Mesodermal cell (in vitro differentiated cells): Measurements from ENCODE around the gene CFHR5. TPM values are rescaled to one million over a fixed set of nuclear protein-coding genes. Genes with fewer than 3 reads are reported as not detected.
"Not testable (repeated sequence)": the region's sequence is repeated elsewhere in the genome, so short reads cannot be mapped to it uniquely, and the experiment has no call there.

Experiments
- H3K27ac ChIP-seq: 2 replicates; pipeline ENCODE4 v1.7.0; 2013; ENCODE audit warnings: mild to moderate bottlenecking, low read depth, low read length, moderate library complexity; ENCODE audit not compliant: severe bottlenecking
- H3K36me3 ChIP-seq: 2 replicates; pipeline ENCODE4 v1.7.1; 2013; ENCODE audit warnings: mild to moderate bottlenecking, low read length, moderate library complexity; ENCODE audit not compliant: control insufficient read depth, insufficient read depth
- H3K4me1 ChIP-seq: one replicate; pipeline ENCODE4 v1.7.1; 2013; ENCODE audit warnings: mild to moderate bottlenecking, low read length; ENCODE audit not compliant: insufficient read depth, control insufficient read depth, poor library complexity, severe bottlenecking
- H3K4me3 ChIP-seq: 2 replicates; pipeline ENCODE4 v1.7.0; 2013; ENCODE audit warnings: low read length, control low read depth, mild to moderate bottlenecking; ENCODE audit not compliant: insufficient read depth, poor library complexity, severe bottlenecking; ENCODE audit errors: extremely low read depth
- H3K9me3 ChIP-seq: 2 replicates; pipeline ENCODE4 v1.7.1; 2013; ENCODE audit warnings: mild to moderate bottlenecking, low read length, moderate library complexity; ENCODE audit not compliant: control insufficient read depth
- WGBS, 2 experiments: methylation state at CpG; one replicate each; pipeline ENCODE4 v1.1.5; 2013; ENCODE audit warnings: missing lambda C conversion rate in 2 of 2; ENCODE audit not compliant: insufficient coverage in 2 of 2; 5-methylcytosine and 5-hydroxymethylcytosine counted together
- polyA plus RNA-seq, 2 experiments: library from polyadenylated mRNA; stranded (reverse); fragments of 50-300 nt; gene quantifications; one replicate each; pipeline ENCODE4 v1.2.3, GENCODE V29; 2013

The CFHR5 gene
- polyA plus RNA-seq (2013, experiment 1 of 2) = not detected
- polyA plus RNA-seq (2013, experiment 2 of 2) = not detected

GRCh38 chr1:196977278-196977677 is at the start of gene CFHR5:
CFHR5 (plus strand) TSS chr1:196977556; CDS start chr1:196977665, 109 bp downstream.
- Histone ChIP-seq H3K4me3 (no peak within 1 kb of the TSS), H3K27ac (no peak within 1 kb of the TSS), H3K9me3 (no peaks in the 10 kb centered on the region), H3K36me3 (no peaks in the 10 kb centered on the region), H3K4me1 (no peaks in the 10 kb centered on the region)
- no CpG with 5 or more reads among the region's 5 CpGs for WGBS, 2 experiments

GRCh38 chr1:196932853-196933252 is 44.5 kb upstream of the CFHR5 start:
- H3K9me3 ChIP-seq, H3K4me3 ChIP-seq, H3K27ac ChIP-seq, H3K36me3 ChIP-seq, H3K4me1 ChIP-seq: not testable (repeated sequence)
- WGBS, 2 experiments = no CpG with 5 or more reads among the region's 2 CpGs

- Histone ChIP-seq H3K36me3 (no peaks in the 10 kb centered on the region), H3K4me3 (no peak overlapping the region), H3K4me1 (no peaks in the 10 kb centered on the region), H3K9me3 (no peaks in the 10 kb centered on the region), H3K27ac (no peak overlapping the region)
- WGBS, 2 experiments = 93 to 95% methylated on average over 17 to 26 of the region's 32 CpGs
Measured at GRCh38 chr1:196933531-196934189, 43.7 kb upstream of the CFHR5 start.

- WGBS, 2 experiments = no CpG with 5 or more reads among the region's 6 CpGs
- H3K4me3 ChIP-seq, H3K27ac ChIP-seq, H3K9me3 ChIP-seq, H3K4me1 ChIP-seq, H3K36me3 ChIP-seq: not testable (repeated sequence)
Measured at GRCh38 chr1:196941474-196941873, 35.9 kb upstream of the CFHR5 start.

- not testable (repeated sequence) for H3K4me3 ChIP-seq, H3K27ac ChIP-seq, H3K36me3 ChIP-seq, H3K4me1 ChIP-seq, H3K9me3 ChIP-seq
- WGBS, 2 experiments = no CpG with 5 or more reads among the region's 1 CpG
Measured at GRCh38 chr1:196943568-196943967, 33.8 kb upstream of the CFHR5 start, which contains the start of gene CFHR2. CFHR2 (plus strand) TSS chr1:196943738; CDS start chr1:196943881, 143 bp downstream.

- no peaks in the 10 kb centered on the region for H3K4me1 ChIP-seq
- H3K36me3 ChIP-seq = no peaks in the 10 kb centered on the region
- no peaks in the 10 kb centered on the region for H3K9me3 ChIP-seq
- no peak overlapping the region for H3K27ac ChIP-seq
- WGBS, 2 experiments = no CpG with 5 or more reads among the region's 2 CpGs
- H3K4me3 ChIP-seq = no peak overlapping the region
Measured at GRCh38 chr1:196951711-196952394, 25.5 kb upstream of the CFHR5 start.

- Histone ChIP-seq H3K9me3 (no peaks in the 10 kb centered on the region), H3K27ac (no peak overlapping the region), H3K4me3 (no peak overlapping the region), H3K36me3 (no peaks in the 10 kb centered on the region), H3K4me1 (no peaks in the 10 kb centered on the region)
- 56 to 66% methylated on average over 2 of the region's 2 CpGs for WGBS, 2 experiments
Measured at GRCh38 chr1:196954778-196955177, 22.6 kb upstream of the CFHR5 start.

- Histone ChIP-seq H3K4me1 (no peaks in the 10 kb centered on the region), H3K36me3 (no peaks in the 10 kb centered on the region), H3K27ac (no peak overlapping the region), H3K4me3 (no peak overlapping the region), H3K9me3 (no peaks in the 10 kb centered on the region)
- 86% methylated on average over 1 of the region's 1 CpG; no CpG with 5 or more reads in 1 of the 2 experiments for WGBS, 2 experiments
Measured at GRCh38 chr1:196955926-196956325, 21.4 kb upstream of the CFHR5 start.

GRCh38 chr1:196960854-196961253 is 16.5 kb upstream of the CFHR5 start:
- H3K36me3 ChIP-seq = no peaks in the 10 kb centered on the region
- WGBS, 2 experiments = 71 to 100% methylated on average over 2 of the region's 3 CpGs
- no peak overlapping the region for H3K27ac ChIP-seq
- H3K4me1 ChIP-seq = no peaks in the 10 kb centered on the region
- no peak overlapping the region for H3K4me3 ChIP-seq
- H3K9me3 ChIP-seq = no peaks in the 10 kb centered on the region

GRCh38 chr1:196970182-196970581 is 7.2 kb upstream of the CFHR5 start:
- Histone ChIP-seq H3K9me3 (no peaks in the 10 kb centered on the region), H3K4me3 (no peak overlapping the region), H3K36me3 (no peaks in the 10 kb centered on the region), H3K4me1 (no peaks in the 10 kb centered on the region), H3K27ac (no peak overlapping the region)
- WGBS, 2 experiments = no CpG with 5 or more reads among the region's 1 CpG

GRCh38 chr1:196976278-196976677 is 1.1 kb upstream of the CFHR5 start:
- Histone ChIP-seq H3K27ac (no peak overlapping the region), H3K9me3 (no peaks in the 10 kb centered on the region), H3K36me3 (no peaks in the 10 kb centered on the region), H3K4me1 (no peaks in the 10 kb centered on the region), H3K4me3 (no peak overlapping the region)
- WGBS, 2 experiments = 100% methylated on average over 1 of the region's 4 CpGs
